HepG2 (cell line): ENCODE data around the gene NAGS.

Experiments
- MEF2D ChIP-seq: sonication (generic); formaldehyde crosslinking; IDR thresholded peaks from 2 replicates; pipeline ENCODE4 v1.5.1; 2020; ENCODE audit warnings: mild to moderate bottlenecking, missing genetic modification reagents
- POLR2AphosphoS5 ChIP-seq: IDR thresholded peaks from 2 replicates; pipeline ENCODE4 v1.6.1; 2012; ENCODE audit warnings: low read depth, low read length
- TF ChIP-seq, protein P1 (sequence below), 2 experiments: sonication (generic) in 1 of 2; formaldehyde crosslinking in 1 of 2; IDR thresholded peaks; 2 replicates each; pipeline versions ENCODE4 v1.4.0 to v1.6.1; 2018 to 2020; ENCODE audit warnings: missing genetic modification reagents in 2 of 2, borderline replicate concordance in 1 of 2, low read depth in 1 of 2, mild to moderate bottlenecking in 1 of 2, missing biosample characterization in 1 of 2

GRCh38 chr17:44053125-44053872 lies 48.9 kb downstream of the NAGS start:
- no peak for TF ChIP-seq MEF2D (CRISPR knock-in tag)
- TF ChIP-seq POLR2AphosphoS5: no peak
- TF ChIP-seq, protein P1, sequence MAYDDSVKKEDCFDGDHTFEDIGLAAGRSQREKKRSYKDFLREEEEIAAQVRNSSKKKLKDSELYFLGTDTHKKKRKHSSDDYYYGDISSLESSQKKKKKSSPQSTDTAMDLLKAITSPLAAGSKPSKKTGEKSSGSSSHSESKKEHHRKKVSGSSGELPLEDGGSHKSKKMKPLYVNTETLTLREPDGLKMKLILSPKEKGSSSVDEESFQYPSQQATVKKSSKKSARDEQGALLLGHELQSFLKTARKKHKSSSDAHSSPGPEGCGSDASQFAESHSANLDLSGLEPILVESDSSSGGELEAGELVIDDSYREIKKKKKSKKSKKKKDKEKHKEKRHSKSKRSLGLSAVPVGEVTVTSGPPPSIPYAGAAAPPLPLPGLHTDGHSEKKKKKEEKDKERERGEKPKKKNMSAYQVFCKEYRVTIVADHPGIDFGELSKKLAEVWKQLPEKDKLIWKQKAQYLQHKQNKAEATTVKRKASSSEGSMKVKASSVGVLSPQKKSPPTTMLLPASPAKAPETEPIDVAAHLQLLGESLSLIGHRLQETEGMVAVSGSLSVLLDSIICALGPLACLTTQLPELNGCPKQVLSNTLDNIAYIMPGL (CRISPR knock-in tag; IDR thresholded peaks at IDR 0.05; ENCODE audit: borderline replicate concordance in 1 of 2, low read depth in 1 of 2): no peak
